ENCODE results near the gene RAD50.
"Not testable (repeated sequence)": the region's sequence is repeated elsewhere in the genome, so short reads cannot be mapped to it uniquely, and the experiment has no call there.

RAD50 gene

GRCh38 chr5:132559383-132560060 is 2.7 kb downstream of the RAD50 start:
- DNase-seq = no peak

GRCh38 chr5:132561601-132562000 is 4.8 kb downstream of the RAD50 start:
- no peak for DNase-seq

GRCh38 chr5:132564555-132564954 is 7.8 kb downstream of the RAD50 start:
- not testable (repeated sequence) for DNase-seq

DNA sequence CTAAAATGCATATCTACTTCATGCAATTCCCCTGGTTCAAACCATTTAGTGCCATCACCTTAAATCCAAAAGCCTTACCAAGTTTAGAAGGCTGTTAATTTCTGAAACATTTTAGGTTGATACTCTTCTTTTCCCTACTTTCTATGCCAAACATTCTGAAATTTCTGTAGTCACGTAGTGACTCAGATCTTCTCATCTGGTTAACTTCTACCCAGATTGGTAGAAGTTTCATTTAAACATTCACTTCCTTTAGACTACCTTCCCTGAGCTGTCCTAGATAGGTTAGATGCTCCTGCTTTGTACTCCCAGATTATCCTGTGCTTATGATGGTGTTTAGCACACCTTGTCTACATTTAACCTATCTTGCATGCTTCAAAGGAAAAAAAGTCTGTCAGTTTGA is 9.9 kb downstream of the RAD50 start:
- no peak for DNase-seq

DNA sequence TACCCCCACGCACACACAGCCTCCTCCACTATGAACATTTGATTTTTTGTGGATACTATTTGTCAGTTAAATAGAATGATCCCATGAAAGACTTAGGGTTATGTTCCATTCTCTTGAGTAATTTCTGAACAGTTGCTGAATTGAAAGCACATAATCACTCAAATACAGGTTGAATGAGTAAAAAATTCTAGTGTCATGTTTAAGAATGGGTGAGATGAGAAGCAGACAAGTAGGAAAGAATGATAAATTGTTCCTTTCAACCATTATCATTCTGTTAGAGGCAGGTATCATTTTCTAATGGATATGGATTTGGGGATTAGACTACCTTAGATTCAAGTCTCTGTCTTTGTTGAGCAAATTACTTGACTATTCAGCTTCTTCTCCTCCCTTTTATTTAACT is 19.3 kb downstream of the RAD50 start:
- DNase-seq = no peak

DNA sequence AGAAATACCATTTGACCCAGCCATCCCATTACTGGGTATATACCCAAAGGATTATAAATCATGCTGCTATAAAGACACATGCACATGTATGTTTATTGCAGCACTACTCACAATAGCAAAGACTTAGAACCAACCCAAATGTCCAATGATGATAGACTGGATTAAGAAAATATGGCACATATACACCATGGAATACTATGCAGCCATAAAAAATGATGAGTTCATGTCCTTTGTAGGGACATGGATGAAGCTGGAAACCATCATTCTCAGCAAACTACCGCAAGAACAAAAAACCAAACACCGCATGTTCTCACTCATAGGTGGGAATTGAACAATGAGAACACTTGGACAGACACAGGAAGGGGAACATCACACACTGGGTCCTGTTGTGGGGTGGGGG is 27.8 kb downstream of the RAD50 start:
- DNase-seq = not testable (repeated sequence)

GRCh38 chr5:132586063-132586462 is 29.3 kb downstream of the RAD50 start:
- DNase-seq = no peak

DNA sequence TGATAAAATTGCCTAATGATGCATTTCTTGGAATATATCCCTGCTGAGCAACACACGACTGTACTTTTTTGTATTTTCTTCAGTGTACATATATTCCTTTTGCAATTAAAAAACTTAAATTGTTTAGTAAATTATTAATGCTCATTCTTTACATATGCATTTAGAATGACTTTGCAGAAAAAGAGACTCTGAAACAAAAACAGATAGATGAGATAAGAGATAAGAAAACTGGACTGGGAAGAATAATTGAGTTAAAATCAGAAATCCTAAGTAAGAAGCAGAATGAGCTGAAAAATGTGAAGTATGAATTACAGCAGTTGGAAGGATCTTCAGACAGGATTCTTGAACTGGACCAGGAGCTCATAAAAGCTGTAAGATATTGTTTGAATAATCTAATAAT is 32.7 kb downstream of the RAD50 start:
- no peak for DNase-seq

- DNase-seq = no peak
Observed at GRCh38 chr5:132591145-132591544, 34.4 kb downstream of the RAD50 start.

GRCh38 chr5:132592521-132592920 is 35.7 kb downstream of the RAD50 start:
- DNase-seq = no peak

DNA sequence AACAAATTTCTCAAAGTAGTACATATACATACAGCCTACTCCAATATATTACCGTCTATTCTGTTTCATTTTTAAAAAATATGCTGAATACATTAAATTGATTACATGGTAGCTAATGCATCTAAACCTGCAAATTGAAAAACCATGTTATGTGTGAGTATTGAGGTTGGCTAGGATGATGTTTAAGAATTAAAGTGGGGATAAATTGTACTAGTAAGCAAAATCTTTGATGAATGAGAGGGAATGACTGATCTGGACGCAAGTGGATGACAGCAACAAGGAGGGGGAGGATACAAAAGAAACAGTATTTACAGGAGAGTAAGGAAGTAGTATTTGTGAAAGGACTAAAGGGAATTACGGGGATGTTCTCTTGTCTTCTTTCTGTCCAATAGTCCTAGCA is 37.4 kb downstream of the RAD50 start:
- DNase-seq = no peak

GRCh38 chr5:132595624-132596023 is 38.8 kb downstream of the RAD50 start:
- no peak for DNase-seq

DNA sequence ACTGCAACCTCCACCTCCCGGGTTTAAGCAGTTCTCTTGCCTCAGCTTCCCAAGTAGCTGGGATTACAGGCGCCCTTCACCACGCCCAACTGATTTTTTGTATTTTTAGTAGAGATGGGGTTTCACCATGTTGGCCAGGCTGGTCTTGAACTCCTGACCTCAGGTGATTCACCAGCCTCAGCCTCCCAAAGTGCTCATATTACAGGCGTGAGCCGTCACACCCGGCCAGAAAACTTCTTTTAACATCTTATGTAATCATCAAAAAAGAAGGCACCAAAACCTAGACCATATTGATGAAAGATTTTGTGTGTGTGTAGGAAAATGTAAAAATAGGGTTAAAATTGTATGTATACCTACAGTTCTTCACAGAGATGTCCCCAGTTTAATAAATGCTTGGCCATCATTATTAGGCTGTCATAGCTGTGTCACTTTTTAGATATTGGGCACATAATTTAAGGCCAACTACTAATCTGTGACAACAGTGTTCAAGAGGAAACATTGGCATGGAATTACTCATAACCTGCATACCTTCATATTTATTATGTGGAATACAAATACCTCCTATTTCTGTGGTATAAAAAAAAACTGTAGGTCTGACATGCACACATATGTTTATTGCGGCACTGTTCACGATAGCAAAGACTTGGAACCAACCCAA is 44.4 kb downstream of the RAD50 start:
- no peak for DNase-seq

DNA sequence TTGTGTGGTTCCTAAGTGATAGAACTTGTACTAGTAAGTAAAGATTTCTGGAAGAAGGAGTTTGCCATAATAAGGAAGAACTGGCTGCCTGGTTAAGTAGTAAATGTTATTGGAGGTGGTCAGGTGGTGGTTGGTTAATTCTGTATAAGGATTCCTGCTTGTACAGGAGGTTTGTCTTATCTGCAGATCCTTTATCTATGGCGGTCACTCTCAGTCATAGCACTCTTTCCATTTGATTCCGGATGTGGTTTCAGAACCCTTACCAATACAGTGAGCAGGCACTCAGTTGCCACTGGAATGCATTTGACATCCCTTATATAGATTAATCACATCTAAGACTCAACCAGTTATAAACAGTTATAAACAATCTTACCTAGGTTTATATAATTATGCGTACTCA is 50.3 kb downstream of the RAD50 start:
- DNase-seq = no peak

DNA sequence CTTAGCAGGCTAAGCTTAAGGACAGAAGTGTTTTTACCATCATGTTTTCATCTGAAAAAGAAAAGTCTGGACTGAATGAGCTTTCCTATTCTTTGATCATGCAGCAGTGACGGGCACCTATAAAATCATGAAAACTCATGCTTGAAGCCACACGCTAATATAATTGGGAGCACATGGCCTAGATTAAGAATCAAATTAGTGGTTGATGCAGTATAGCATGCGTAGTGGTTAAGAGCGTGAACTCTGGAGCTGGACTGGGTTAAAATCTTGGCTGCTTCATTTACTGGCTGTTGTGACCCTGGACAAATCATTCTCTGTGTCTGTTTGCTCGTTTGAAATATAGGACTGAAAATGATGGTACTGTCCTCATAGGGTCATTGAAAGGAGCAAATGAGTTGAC is 51.3 kb downstream of the RAD50 start:
- DNase-seq = no peak

- no peak for DNase-seq
Observed at GRCh38 chr5:132611965-132612364, 55.2 kb downstream of the RAD50 start.

- DNase-seq = no peak
Observed at GRCh38 chr5:132612846-132613245, 56.1 kb downstream of the RAD50 start.

DNA sequence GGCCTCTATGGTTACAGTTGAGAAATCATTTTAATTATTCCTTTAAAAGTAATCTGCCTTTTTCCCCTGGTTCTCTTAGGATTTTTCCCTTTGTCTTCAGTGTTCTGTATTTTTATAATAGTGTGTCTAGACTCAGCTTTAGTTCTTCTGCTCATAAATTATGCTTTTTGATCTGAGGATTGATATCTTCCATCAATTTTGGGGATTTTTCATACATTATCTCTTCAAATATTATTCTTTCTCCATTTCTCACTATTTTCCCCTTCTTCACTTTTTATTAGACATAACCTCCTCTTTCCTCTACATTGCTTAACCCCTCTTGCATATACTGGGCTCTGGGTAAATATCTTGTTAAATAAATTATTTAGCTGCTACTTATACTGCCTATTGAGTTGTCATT is 64.9 kb downstream of the RAD50 start:
- DNase-seq = no peak

DNA sequence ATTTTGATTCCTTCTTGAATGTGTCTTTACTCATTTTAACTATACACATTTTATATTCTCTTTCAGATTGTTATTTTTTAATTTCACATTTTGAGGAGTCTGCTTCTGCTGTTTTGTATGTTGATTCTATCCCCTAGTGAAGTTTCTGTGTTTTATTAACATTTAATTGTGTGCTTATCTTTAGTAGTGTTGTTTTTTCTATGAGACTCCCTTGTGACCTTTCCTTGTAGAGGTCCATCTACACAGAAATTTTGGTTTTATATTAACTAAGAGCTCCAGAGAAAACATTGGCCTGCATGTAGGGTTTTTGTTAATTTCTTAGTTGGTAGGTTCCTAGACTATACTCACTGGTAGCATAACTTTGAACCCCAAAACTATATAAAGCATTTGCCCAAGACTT is 65.8 kb downstream of the RAD50 start:
- DNase-seq = no peak

GRCh38 chr5:132627470-132627869 is 70.7 kb downstream of the RAD50 start:
- DNase-seq = no peak

DNA sequence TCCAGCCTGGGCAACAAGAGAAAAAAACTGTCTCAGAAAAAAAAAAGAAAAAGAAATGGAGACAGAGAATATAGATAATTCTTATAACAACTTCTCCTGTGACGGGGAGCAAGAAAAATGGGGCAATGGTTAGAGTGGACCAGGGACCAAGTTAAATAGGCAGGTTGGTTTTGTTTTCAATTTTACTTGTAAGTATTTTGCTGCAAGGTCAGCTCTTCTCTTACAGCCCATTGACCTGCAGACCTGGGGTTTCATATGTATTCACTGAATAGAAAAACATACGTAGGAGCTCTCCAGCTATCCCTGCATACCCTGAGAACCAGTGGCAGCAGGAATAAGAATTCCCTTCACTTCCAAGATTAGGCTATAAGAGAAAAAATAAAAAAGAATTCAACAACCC is 72.0 kb downstream of the RAD50 start:
- DNase-seq = no peak

GRCh38 chr5:132629230-132629944 is 72.6 kb downstream of the RAD50 start:
- no peak for DNase-seq

GRCh38 chr5:132633587-132633986 is 76.8 kb downstream of the RAD50 start:
- DNase-seq = not testable (repeated sequence)

DNA sequence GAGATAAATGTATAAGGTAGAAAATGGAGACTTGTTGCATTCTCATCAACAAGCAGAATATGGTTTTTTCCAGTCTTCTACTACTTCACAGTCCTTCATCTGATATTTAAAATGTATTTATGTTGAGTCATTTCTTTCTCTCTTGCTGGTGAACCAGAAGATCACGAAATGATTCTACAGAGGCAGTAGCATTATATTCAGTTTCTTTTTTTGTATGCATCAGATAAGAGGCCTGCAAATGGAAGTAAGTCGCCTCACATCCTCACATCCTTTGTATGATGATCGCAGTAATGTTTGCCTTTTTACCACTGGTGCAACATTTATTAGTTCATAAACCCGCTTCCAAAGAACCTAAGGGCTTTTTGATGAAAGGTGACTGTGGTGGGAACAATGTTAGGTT is 79.1 kb downstream of the RAD50 start:
- no peak for DNase-seq

All from activated naive CD4-positive, alpha-beta T cell (primary cell).